Neural crest cell (in vitro differentiated cells): ENCODE results near the gene SLC16A12. TPM values are rescaled to one million over a fixed set of nuclear protein-coding genes. Genes with fewer than 3 reads are reported as not detected.
A peak's percentile ranks its signal among the peaks of the same experiment; 100 is the strongest.

Source experiments
- DNase-seq: peaks from one replicate; pipeline ENCODE4 v3.0.0; 2021; ENCODE audit warnings: low read depth, mixed read lengths, low spot score
- H3K27ac Mint-ChIP-seq: one replicate; pipeline ENCODE4 v1.8.0; 2021; ENCODE audit warnings: mild to moderate bottlenecking, mixed read lengths; ENCODE audit not compliant: unreplicated experiment
- H3K27me3 Mint-ChIP-seq: 2 replicates; pipeline ENCODE4 v1.8.0; 2021; ENCODE audit warnings: low read depth, mild to moderate bottlenecking, mixed read lengths
- H3K36me3 Mint-ChIP-seq: 2 replicates; pipeline ENCODE4 v1.8.0; 2021; ENCODE audit warnings: low read depth, mild to moderate bottlenecking, mixed read lengths
- H3K4me1 Mint-ChIP-seq: 2 replicates; pipeline ENCODE4 v1.8.0; 2021; ENCODE audit warnings: mixed read lengths
- H3K4me3 Mint-ChIP-seq: one replicate; pipeline ENCODE4 v1.8.0; 2021; ENCODE audit warnings: mild to moderate bottlenecking, mixed read lengths
- H3K9me3 Mint-ChIP-seq: 2 replicates; pipeline ENCODE4 v1.8.0; 2021; ENCODE audit warnings: mixed read lengths
- total RNA-seq: library from RNA; stranded (reverse); gene quantifications from 2 replicates; pipeline ENCODE4 v1.2.1, GENCODE V29; 2021
- TF ChIP-seq, protein P1 (sequence below): fragments of 200-600 bp; sonication (generic); conservative IDR thresholded peaks from 2 replicates; pipeline ENCODE4 v1.5.0; 2021; ENCODE audit warnings: antibody characterized with exemption, mild to moderate bottlenecking

SLC16A12 gene
- total RNA-seq, 1 donor from 2014 or later: not detected

DNA sequence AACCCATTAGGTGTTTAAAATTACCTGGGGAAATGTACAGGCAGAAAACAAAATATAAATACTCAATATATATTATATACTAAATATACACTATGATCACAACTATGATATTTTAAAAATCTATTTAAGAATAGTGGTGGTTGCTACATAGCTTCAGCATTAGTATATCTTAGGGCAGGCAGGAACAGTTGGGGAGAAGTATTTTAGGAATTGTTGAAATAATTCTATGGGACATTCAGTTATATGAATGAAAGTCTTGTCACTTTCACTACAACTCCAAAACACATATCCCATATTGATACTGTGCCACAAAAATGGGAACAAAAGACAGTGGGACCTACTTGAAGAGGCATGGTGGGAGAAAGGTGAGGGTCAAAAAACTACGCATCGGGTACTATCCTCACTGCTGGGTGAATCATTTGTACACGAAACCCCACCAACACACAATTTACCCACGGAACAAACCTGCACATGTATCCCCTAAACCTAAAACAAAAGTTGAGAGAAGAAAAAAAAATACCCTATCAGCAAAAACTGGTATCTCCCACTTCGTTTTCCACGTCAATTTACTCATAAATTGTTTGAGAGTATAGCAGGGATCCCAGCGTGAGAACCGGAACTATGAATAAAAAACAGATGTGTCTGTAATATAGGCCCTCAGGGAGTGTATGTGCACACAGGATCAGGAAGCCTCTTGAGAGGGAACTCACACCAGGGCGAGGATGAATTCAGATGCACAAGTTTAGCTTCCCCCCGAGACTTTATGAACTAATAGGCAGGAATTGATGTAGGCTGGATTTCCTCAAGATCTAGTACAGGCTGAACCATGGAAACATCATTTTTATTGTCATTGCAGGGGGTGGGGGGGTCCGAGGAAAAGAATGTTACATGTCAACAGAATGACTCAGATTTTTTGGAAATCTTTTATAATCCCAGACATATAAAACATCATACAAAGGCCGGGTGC lies 16.2 kb downstream of the SLC16A12 start:
- no peaks in the 10 kb centered on the region for H3K4me1 Mint-ChIP-seq
- H3K27ac Mint-ChIP-seq: no peak overlapping the region
- no peaks in the 10 kb centered on the region for H3K9me3 Mint-ChIP-seq
- DNase-seq: no peak
- peaks cover 2% of the 10 kb centered on the region for H3K27me3 Mint-ChIP-seq
- TF ChIP-seq, protein P1, sequence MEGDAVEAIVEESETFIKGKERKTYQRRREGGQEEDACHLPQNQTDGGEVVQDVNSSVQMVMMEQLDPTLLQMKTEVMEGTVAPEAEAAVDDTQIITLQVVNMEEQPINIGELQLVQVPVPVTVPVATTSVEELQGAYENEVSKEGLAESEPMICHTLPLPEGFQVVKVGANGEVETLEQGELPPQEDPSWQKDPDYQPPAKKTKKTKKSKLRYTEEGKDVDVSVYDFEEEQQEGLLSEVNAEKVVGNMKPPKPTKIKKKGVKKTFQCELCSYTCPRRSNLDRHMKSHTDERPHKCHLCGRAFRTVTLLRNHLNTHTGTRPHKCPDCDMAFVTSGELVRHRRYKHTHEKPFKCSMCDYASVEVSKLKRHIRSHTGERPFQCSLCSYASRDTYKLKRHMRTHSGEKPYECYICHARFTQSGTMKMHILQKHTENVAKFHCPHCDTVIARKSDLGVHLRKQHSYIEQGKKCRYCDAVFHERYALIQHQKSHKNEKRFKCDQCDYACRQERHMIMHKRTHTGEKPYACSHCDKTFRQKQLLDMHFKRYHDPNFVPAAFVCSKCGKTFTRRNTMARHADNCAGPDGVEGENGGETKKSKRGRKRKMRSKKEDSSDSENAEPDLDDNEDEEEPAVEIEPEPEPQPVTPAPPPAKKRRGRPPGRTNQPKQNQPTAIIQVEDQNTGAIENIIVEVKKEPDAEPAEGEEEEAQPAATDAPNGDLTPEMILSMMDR: no peak
- H3K36me3 Mint-ChIP-seq: no peaks in the 10 kb centered on the region
- H3K4me3 Mint-ChIP-seq: no peak overlapping the region

DNA sequence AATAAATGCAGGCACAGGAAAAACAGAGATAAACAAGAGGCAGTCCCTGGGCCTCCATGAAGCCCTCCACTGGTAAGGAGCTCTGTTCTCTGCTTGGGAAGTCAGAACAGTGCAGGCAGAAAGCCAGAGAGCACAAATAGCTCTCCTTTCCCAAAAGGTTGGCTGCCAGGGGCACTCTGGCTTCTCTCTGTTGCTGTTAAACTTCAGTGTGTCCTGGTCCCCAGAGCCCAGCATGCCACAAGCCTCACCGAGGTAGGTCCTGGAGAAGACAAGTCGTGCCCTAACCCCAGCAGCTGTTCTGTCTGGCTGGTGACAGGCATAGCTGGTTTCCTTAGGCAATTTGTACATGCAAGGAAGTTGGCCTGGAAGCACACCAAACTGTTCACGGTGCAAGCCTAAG lies 17.3 kb downstream of the SLC16A12 start:
- Mint-ChIP-seq H3K9me3 (no peaks in the 10 kb centered on the region), H3K27ac (peak overlapping the region; percentile 60), H3K4me3 (no peak overlapping the region), H3K27me3 (peaks cover 2% of the 10 kb centered on the region), H3K4me1 (no peaks in the 10 kb centered on the region), H3K36me3 (no peaks in the 10 kb centered on the region)
- DNase-seq: no peak
- TF ChIP-seq, protein P1: no peak

DNA sequence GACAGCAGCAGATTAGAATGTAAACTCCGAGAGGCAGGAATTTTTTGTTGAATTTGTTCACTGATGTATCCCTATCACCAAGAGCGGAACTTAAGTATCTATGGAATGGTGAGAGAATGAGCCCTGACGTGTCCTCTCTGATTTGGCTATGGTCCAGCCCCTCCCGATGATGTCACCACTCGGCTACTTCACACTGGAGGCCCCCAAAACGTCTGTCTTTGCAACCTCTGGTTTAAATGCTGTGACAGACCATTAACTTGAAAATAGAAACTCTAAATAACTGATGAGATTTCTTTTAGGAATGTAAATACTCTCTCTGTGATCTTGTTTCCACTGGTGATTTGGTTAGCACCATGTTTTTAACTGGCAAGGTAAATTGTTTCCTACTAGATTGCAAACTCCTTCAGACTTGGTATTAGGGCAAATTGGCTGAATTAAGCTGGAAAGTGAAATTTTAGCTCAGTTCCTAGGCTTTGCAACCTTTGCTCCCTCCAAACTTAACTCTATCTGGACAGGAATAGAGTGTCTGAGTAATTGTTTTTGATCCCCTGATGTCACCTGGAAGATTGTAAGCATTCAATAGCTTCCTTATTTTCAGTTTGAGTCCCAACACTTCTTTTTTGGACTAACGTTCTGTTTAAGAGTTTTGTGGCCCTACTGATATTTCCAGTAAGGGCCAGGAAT lies 19.1 kb downstream of the SLC16A12 start:
- Mint-ChIP-seq H3K4me3 (no peak overlapping the region), H3K27me3 (peaks cover 2% of the 10 kb centered on the region), H3K9me3 (no peaks in the 10 kb centered on the region), H3K36me3 (no peaks in the 10 kb centered on the region), H3K27ac (no peak overlapping the region), H3K4me1 (no peaks in the 10 kb centered on the region)
- TF ChIP-seq, protein P1: no peak
- no peak for DNase-seq

DNA sequence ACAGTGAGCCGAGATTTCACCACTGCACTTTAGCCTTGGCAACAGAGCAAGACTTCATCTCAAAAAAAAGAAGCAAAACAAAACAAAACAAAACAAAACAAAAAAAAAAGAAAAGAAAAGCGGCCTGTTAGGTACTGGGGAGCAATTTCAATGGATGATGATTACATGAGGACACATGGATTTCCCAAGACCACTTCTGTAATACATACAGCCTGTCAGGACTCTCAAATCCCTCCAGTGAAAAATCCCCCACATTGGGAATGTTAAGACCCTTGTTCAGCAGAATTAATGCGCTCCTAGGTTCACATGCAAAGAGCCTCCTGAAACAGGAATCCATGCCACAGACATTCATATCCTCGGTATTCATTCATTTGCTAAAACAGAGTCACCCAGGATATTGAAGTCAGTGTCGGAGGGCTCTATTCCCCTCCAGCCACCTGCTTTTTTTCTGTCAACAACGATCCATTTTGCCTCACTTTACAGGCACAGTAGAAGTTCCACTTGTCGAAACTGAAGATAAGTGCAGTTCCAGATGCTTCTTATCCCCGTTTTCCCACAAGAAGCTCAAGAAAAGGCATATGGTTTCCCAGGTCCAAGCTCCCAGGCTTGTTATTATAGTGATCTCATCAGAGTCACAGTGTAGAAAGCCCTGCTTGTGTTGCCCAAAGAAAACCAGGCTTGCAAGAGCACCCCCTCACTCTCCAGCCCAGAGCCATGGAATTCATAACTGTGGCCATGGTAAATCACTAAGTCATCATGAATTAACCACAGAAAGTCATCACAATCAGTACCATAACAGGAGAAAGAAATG lies 20.2 kb downstream of the SLC16A12 start:
- no peak overlapping the region for H3K4me3 Mint-ChIP-seq
- no peaks in the 10 kb centered on the region for H3K4me1 Mint-ChIP-seq
- no peaks in the 10 kb centered on the region for H3K36me3 Mint-ChIP-seq
- peaks cover 2% of the 10 kb centered on the region for H3K27me3 Mint-ChIP-seq
- DNase-seq: no peak
- H3K27ac Mint-ChIP-seq: no peak overlapping the region
- TF ChIP-seq, protein P1: no peak
- H3K9me3 Mint-ChIP-seq: peaks cover under 1% of the 10 kb centered on the region

DNA sequence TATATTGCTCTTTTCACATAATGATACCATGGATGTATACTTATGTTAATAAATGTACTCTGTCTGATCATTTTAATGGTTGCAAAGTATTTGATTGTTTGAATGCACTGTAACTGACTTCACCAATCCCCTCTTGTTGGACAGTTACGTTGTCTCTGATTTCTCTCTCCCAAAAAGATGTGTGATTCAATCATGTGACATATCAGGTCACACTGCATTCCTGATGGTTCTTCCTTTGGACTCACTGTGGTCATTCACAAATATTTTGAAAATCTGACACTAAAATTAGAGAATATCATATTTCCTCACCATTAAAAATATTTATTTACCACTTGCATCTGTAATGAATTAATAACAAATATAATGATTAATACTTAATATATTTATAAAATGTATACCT lies 22.2 kb downstream of the SLC16A12 start:
- Mint-ChIP-seq H3K4me3 (no peak overlapping the region), H3K27me3 (no peaks in the 10 kb centered on the region), H3K36me3 (peaks cover 3% of the 10 kb centered on the region), H3K4me1 (no peaks in the 10 kb centered on the region), H3K27ac (no peak overlapping the region), H3K9me3 (peaks cover 5% of the 10 kb centered on the region)
- TF ChIP-seq, protein P1: no peak
- no peak for DNase-seq
